K562 (cell line): ENCODE results near the gene CAMK2N1. TPM values are rescaled to one million over a fixed set of nuclear protein-coding genes. Genes with fewer than 3 reads are reported as not detected.

Source experiments
- ATAC-seq: fragments of 200-7000 bp; cut with Tn5 transposase; 3 replicates; pipeline ENCODE4 v1.9.1; 2020; ENCODE audit warnings: moderate library complexity
- BruUV-seq: library from RNA; stranded (reverse); fragments of 400-500 nt; replicated peaks from 2 replicates; lab custom pipeline; 2021; lab: Mats Ljungman, UMichigan
- CTCF ChIA-PET: fragments of 300-600 bp; formaldehyde crosslinking; extraction: SDS; loops from one replicate; lab custom pipeline; 2021; ENCODE audit warnings: low intra/inter-chr PET ratio; lab: Yijun Ruan, JAX
- POLR2A ChIA-PET: fragments of 300-600, 350-650 bp; sonication (Branson Sonifier 250); formaldehyde crosslinking; extraction: SDS; loops from one replicate; lab custom pipeline; 2021; ENCODE audit warnings: antibody characterized with exemption, inconsistent platforms; lab: Yijun Ruan, JAX
- DNase-seq, 4 experiments: peaks; one replicate each; pipeline versions ENCODE4 v3.0.0 to v3.0.0-alpha.2; 2011 to 2018; ENCODE audit warnings: low spot score in 3 of 4, mixed read lengths in 3 of 4; ENCODE audit errors: extremely low read depth in 1 of 4
- FAIRE-seq: peaks from 2 replicates; lab custom pipeline; 2011; peaks lifted over from hg19 to GRCh38; lab: Jason Lieb, UNC
- H2AFZ ChIP-seq: 2 replicates; pipeline ENCODE4 v1.6.0; 2011; ENCODE audit warnings: low read depth, low read length, control low read depth, inconsistent platforms
- H3K27ac ChIP-seq: fragments of 200-600 bp; 3 replicates; pipeline ENCODE4 v1.8.0; 2011; ENCODE audit warnings: low read depth, mild to moderate bottlenecking, control low read depth, inconsistent platforms, low read length, moderate library complexity, mixed read lengths; ENCODE audit errors: extremely low read depth
- H3K27me3 ChIP-seq, 2 experiments: fragments of 300-600 bp in 1 of 2; 2 replicates in 1 of 2; 3 replicates in 1 of 2; pipeline versions ENCODE4 v1.6.0 to v1.8.0; 2011; ENCODE audit warnings: inconsistent platforms in 2 of 2, low read length in 2 of 2, mild to moderate bottlenecking in 1 of 2, mixed read lengths in 1 of 2, moderate library complexity in 1 of 2; ENCODE audit not compliant: control insufficient read depth in 2 of 2, insufficient read depth in 2 of 2
- H3K36me3 ChIP-seq: fragments of 300-600 bp; 3 replicates; pipeline ENCODE4 v1.8.0; 2011; ENCODE audit warnings: mild to moderate bottlenecking, low read length, inconsistent platforms; ENCODE audit not compliant: control insufficient read depth, insufficient read depth
- H3K4me1 ChIP-seq, 2 experiments: fragments of 200-600 bp in 1 of 2; replicated peaks in 1 of 2; 2 replicates in 1 of 2; 3 replicates in 1 of 2; pipeline versions ENCODE4 v1.5.1 to v1.8.0; 2011; ENCODE audit warnings: inconsistent platforms in 2 of 2, low read length in 2 of 2, mild to moderate bottlenecking in 1 of 2, mixed read lengths in 1 of 2, moderate library complexity in 1 of 2; ENCODE audit not compliant: control insufficient read depth in 2 of 2, insufficient read depth in 2 of 2
- H3K4me2 ChIP-seq: 2 replicates; pipeline ENCODE4 v1.6.1; 2011; ENCODE audit warnings: low read length, control low read depth, inconsistent platforms, mixed read lengths; ENCODE audit not compliant: insufficient read depth
- H3K4me3 ChIP-seq: fragments of 200-600 bp; sonication (generic), shearing (Covaris generic); 2 replicates; pipeline ENCODE4 v1.5.1; 2016; ENCODE audit warnings: control low read depth, inconsistent platforms
- H3K79me2 ChIP-seq: fragments of 200-600 bp; 3 replicates; pipeline ENCODE4 v1.8.0; 2011; ENCODE audit warnings: low read length, inconsistent platforms; ENCODE audit not compliant: control insufficient read depth, insufficient read depth
- H3K9ac ChIP-seq, 2 experiments: 2 replicates each; pipeline versions ENCODE4 v1.6.0 to v1.6.1; 2011; ENCODE audit warnings: low read depth in 2 of 2, low read length in 2 of 2, control low read depth in 1 of 2, inconsistent platforms in 1 of 2, mild to moderate bottlenecking in 1 of 2, mixed read lengths in 1 of 2; ENCODE audit not compliant: insufficient read depth in 1 of 2
- H3K9me1 ChIP-seq: one replicate; pipeline ENCODE4 v1.6.0; 2011; ENCODE audit warnings: inconsistent platforms, mild to moderate bottlenecking, low read length, moderate library complexity; ENCODE audit not compliant: control insufficient read depth, insufficient read depth
- H3K9me3 ChIP-seq: replicated peaks from 2 replicates; pipeline ENCODE4 v1.5.1; 2011; ENCODE audit warnings: low read depth, low read length, inconsistent platforms; ENCODE audit not compliant: control insufficient read depth, insufficient read depth
- H4K20me1 ChIP-seq: replicated peaks from 2 replicates; pipeline ENCODE4 v1.6.1; 2011; ENCODE audit warnings: low read length, inconsistent platforms, mixed read lengths; ENCODE audit not compliant: control insufficient read depth, insufficient read depth
- HMG20A ChIP-seq: fragments of 450-650 bp; formaldehyde crosslinking; conservative IDR thresholded peaks from 2 replicates; pipeline ENCODE4 v1.4.0; 2020; ENCODE audit warnings: mild to moderate bottlenecking, mixed read lengths
- NEUROD1 ChIP-seq: fragments of 150-350 bp; IDR thresholded peaks from 2 replicates; pipeline ENCODE4 v1.6.1; 2014; ENCODE audit warnings: borderline replicate concordance, low read length, low read depth; ENCODE audit not compliant: partially characterized antibody
- NFATC3 ChIP-seq: fragments of 450-650 bp; IDR thresholded peaks from 2 replicates; pipeline ENCODE4 v1.6.1; 2017; ENCODE audit warnings: mild to moderate bottlenecking
- RBM25 ChIP-seq: fragments of 200-400 bp; formaldehyde crosslinking; IDR thresholded peaks from 2 replicates; pipeline ENCODE4 v1.6.1; 2018; ENCODE audit warnings: low read length, low read depth, moderate library complexity; ENCODE audit not compliant: severe bottlenecking
- WGBS: fragments of 100-300 bp; shearing (Covaris generic); methylation state at CpG from one replicate; pipeline ENCODE4 v1.1.6; 2016; ENCODE audit warnings: low coverage, mixed read lengths; ENCODE audit not compliant: insufficient coverage; ENCODE audit errors: missing lambda C conversion rate; 5-methylcytosine and 5-hydroxymethylcytosine counted together
- in situ Hi-C: fragments of 300-500 bp; cut with MboI; formaldehyde crosslinking; loops from 4 replicates; pipeline ENCODE4 v1.15.0; 2018; ENCODE audit warnings: inconsistent platforms, mixed read lengths
- intact Hi-C: fragments of 100-400 bp; cut with micrococcal nuclease; formaldehyde crosslinking; loops from 2 replicates; pipeline ENCODE4 v1.14.2; 2022
- polyA plus RNA-seq, 8 experiments: library from polyadenylated mRNA; depleted of rRNA in 4 of 8; stranded (reverse) in 5 of 8; unstranded in 3 of 8; fragments of >200 nt; fragmentation: Nextera tagmentation in 2 of 8; fragmentation: Illumina TruSeq in 1 of 8; extraction: Ambion mirVana in 2 of 8; extraction: Trizol in 1 of 8; gene quantifications; 2 replicates each; pipeline versions ENCODE4 v1.2.1 to v1.2.3, GENCODE V29; 2011 to 2014; ENCODE audit warnings: inconsistent platforms in 1 of 8, missing spikeins in 1 of 8
- total RNA-seq, 7 experiments: library from RNA; depleted of rRNA in 6 of 7; stranded (reverse); fragments of >200 nt in 6 of 7; fragmentation: Illumina TruSeq in 2 of 7; extraction: Trizol in 2 of 7; gene quantifications; 2 replicates each; pipeline versions ENCODE4 v1.2.1 to v1.2.3, GENCODE V29; 2011 to 2021; ENCODE audit warnings: low replicate concordance in 1 of 7

The CAMK2N1 gene
- total and polyA plus RNA-seq, 9 of the 15 experiments (the other 6 are each of a cell fraction or from before 2014, with no cell fraction given) = 0.09 to 1.4 (median 0.34) TPM

DNA sequence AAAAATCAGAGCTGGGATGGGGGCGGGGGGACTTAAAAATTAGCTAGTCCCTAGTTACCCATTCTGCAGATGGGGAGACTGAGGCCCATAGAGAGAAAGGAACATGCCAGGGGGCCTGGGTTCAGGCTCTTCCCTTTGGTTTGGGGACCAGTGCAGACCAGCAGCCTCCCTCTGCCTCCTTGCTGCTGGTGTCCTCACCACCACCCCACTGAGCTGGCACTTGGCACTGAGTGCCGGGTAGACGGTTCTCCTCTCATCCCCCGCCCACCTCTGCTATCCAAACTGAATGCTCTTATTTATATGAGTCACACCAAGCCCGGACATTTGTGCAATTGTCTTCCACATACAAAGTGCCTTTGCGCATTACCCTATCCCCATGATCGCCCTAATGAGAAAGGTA is 39.2 kb downstream of the CAMK2N1 start:
- FAIRE-seq (no peak), DNase-seq (no peak), ATAC-seq (no peak)
- H3K36me3 ChIP-seq = no peaks in the 10 kb centered on the region
- H3K79me2 ChIP-seq = no peaks in the 10 kb centered on the region
- WGBS = 12% methylated on average over 7 of the region's 7 CpGs
- TF ChIP-seq NEUROD1 (no peak), RBM25 (peak; percentile 69)
- H3K27ac ChIP-seq = no peak overlapping the region
- H3K27me3 ChIP-seq = peaks cover 8 to 56% of the 10 kb centered on the region in 2 experiments; a peak in 4 of 5 replicates
- in situ Hi-C loops (no loop called here), intact Hi-C loops (no loop called here)
- H3K4me3 ChIP-seq = no peak overlapping the region
- BruUV-seq = no TSS peak
- H3K9me1 ChIP-seq = no peaks in the 10 kb centered on the region
- H3K4me1 ChIP-seq = no peaks in the 10 kb centered on the region
- peaks cover 4% of the 10 kb centered on the region; the same call in 1 of the 2 replicates for H4K20me1 ChIP-seq
- no peak overlapping the region for H2AFZ ChIP-seq
- POLR2A ChIA-PET = no interaction called here
- H3K9me3 ChIP-seq = no peaks in the 10 kb centered on the region
- H3K4me2 ChIP-seq = no peak overlapping the region
- CTCF ChIA-PET = no interaction called here
- H3K9ac ChIP-seq = no peak overlapping the region

DNA sequence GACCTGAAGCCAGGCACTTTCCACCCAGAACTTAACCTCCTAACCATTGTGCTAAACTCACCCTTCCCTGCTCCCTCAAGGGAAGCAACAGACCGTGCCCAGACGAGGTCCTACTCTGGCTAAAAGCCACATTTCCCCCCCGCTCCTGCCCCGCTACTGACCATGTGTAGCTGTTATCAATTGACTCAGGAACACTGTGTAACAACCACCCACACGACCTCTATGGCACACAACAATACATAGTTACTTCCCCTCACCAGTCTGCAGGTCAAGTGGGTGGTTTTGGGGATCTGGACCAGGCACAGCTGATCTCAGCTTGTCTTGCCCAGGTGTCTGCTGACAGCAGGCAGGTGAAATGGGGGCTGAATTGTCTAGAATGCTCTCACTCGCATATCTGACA is 40.1 kb downstream of the CAMK2N1 start:
- ATAC-seq = no peak
- Histone ChIP-seq H3K4me2 (no peak overlapping the region), H3K79me2 (no peaks in the 10 kb centered on the region), H3K9ac (no peak overlapping the region), H3K9me1 (no peaks in the 10 kb centered on the region), H3K9me3 (no peaks in the 10 kb centered on the region), H4K20me1 (peaks cover 4% of the 10 kb centered on the region; the same call in 1 of the 2 replicates), H3K4me1 (no peaks in the 10 kb centered on the region), H3K4me3 (no peak overlapping the region), H3K36me3 (no peaks in the 10 kb centered on the region), H2AFZ (no peak overlapping the region), H3K27me3 (peaks cover 8 to 49% of the 10 kb centered on the region in 2 experiments; a peak in 4 of 5 replicates), H3K27ac (no peak overlapping the region)
- CTCF ChIA-PET = no interaction called here
- POLR2A ChIA-PET = interaction anchor here (0.5 to 1.6 kb wide), 3 partner anchors 12 to 236 kb away, joined by 3 to 4 read pairs (median 3); no protein-coding TSS in a partner anchor
- in situ Hi-C loops = no loop called here
- DNase-seq = no peak
- no peak for FAIRE-seq
- TF ChIP-seq HMG20A = no peak
- no peak for TF ChIP-seq NFATC3
- WGBS = 3% methylated on average over 6 of the region's 6 CpGs
- BruUV-seq = no TSS peak
- intact Hi-C loops = no loop called here
